HG02973 (cell line): ENCODE data around the gene SVOPL.

Experiments used
- ATAC-seq: cut with Tn5 transposase; IDR thresholded peaks from one replicate; pipeline ENCODE4 v1.9.1; 2021; ENCODE audit warnings: moderate library complexity; ENCODE audit not compliant: unreplicated experiment

SVOPL gene

GRCh38 chr7:138565451-138566114 is 135.6 kb downstream of the SVOPL start:
- ATAC-seq, result no peak

DNA sequence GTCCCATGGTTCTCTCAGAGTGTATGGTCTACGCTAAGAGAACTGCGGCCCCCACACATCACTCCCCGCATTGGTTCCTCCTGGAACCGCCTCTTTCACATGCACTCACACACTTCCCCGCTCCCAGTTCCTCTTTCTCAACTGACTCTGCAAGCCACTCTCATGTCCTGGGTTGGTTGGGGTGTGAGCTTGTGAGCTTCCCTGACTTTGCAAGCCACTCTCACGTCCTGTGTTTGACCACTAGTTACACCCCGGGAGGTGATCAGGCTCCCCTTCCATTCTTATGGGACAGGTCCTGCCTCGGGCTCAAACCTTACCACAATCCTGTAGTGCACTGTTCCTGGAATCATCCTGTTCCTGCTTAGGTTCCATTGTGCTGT is 136.1 kb downstream of the SVOPL start:
- ATAC-seq, result no peak

DNA sequence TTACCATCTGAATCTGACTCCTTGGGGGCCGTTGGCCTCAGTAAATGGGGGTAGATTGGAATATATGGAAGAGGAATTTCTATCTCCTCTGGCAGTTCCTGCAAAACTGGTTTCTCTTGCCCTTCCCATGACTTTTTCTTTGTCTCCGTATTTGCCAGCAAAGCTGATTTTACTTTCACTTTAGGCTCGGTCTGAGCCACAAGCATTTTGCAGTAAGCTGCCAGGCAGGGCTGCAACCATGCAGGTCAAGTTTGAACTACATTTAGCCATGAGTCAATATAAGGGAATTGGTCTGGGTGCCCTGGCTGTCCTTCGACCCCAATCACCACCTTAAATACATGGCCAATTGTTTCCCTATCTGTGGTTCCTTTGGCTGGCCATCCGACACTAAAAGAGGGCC is 136.8 kb downstream of the SVOPL start:
- no peak for ATAC-seq

GRCh38 chr7:138563808-138564207 is 137.4 kb downstream of the SVOPL start:
- ATAC-seq, result no peak

GRCh38 chr7:138559448-138559847 is 141.7 kb downstream of the SVOPL start:
- ATAC-seq, result no peak

DNA sequence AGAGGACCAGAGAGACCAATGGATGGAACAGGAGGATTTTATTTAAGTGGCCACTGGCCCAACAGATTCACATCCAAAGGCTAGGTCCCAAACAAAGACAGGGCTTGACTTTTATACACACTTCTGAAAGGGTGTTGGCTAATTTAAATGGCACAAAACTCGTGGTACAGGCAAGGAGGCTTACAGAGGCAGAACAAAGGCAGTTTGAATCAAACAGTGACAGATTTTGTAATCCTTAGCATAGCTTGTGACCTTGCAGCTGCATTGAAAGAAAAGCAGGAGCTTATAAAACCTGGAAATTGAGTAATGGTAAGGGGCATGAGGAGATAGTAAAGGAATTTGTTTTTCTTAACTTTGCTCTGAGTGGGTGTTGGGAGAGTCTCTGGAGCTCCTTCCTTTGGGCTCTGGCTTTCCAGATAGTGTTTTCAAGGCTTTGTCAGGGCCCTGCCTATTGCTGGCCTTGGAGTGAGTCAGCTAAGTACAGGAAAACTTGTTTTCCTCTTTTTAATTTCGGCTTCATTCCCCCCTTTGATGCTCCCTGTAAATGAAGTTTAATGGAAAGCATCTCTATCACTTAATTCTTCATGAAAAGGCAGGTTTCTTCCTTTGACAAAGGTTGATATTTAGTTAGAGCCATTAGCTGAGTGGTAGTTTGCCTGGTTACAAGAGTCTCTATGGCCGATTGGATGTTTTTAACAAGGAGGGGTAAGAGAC is 144.2 kb downstream of the SVOPL start:
- ATAC-seq, result no peak

- ATAC-seq, result no peak
These were observed 145.5 kb downstream of the SVOPL start for GRCh38 chr7:138555684-138556083.

DNA sequence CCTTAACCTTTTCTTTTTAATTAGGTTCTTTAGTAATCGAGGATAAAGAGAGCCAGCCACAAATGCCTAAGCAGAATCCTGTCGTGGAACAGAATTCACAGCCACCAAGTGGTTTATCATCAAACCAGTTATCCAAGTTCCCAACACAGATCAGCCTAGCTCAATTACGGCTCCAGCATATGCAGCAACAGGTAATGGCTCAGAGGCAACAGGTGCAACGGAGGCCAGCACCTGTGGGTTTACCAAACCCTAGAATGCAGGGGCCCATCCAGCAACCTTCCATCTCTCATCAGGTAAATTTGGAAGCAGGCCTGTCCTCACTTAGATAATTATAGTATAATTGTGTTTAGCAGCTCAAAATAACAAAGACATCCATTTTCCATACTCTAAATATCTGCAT is 146.5 kb downstream of the SVOPL start:
- no peak for ATAC-seq

DNA sequence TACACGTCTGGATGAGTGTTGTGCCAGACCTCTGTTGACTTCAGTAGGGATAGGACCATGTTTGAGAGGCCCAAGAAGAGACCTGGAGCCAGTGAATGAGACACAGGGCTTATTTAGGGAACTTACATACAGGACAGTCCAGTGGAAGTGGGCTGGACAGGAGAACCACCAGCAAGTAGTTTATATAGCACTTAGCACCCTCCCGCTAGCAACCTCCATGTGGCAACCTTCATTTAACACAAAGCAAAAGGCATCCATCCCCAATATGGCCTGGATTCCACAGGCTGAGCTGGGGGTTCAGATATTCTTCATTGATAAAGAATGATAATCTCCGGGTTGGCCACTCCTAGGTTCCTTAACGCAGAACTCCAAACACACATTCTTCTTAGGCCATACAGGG is 147.4 kb downstream of the SVOPL start:
- ATAC-seq, result no peak

- ATAC-seq, result no peak
These were observed 150.1 kb downstream of the SVOPL start for GRCh38 chr7:138551102-138551501.

DNA sequence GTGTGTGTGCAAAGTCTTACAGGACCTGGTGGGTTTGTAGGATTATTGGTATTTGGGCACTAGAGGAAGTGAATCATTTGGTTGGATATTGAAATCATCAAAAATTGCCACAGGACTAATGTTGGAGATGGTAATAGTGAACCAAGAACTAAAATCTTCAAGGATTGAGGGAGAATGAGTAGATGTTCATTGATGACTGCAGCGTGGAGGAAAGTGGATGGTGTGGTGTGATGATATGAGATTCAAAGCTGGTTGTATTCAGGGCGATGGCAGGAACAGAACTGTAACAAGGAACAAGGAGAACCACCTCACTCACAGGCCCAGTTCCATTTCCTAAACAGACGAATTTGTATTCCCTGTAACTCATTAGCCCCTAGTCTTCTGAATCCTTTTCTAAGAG is 150.8 kb downstream of the SVOPL start:
- ATAC-seq, result no peak

GRCh38 chr7:138549082-138549481 is 152.1 kb downstream of the SVOPL start:
- no peak for ATAC-seq

GRCh38 chr7:138546829-138547228 is 154.3 kb downstream of the SVOPL start:
- ATAC-seq, result no peak

- ATAC-seq, result no peak
These were observed 155.0 kb downstream of the SVOPL start for GRCh38 chr7:138546064-138546619.

- no peak for ATAC-seq
These were observed 156.0 kb downstream of the SVOPL start for GRCh38 chr7:138545123-138545522.
